ENCODE results near the gene TBC1D2B.
"Not testable (repeated sequence)": the region's sequence is repeated elsewhere in the genome, so short reads cannot be mapped to it uniquely, and the experiment has no call there.

The TBC1D2B gene

DNA sequence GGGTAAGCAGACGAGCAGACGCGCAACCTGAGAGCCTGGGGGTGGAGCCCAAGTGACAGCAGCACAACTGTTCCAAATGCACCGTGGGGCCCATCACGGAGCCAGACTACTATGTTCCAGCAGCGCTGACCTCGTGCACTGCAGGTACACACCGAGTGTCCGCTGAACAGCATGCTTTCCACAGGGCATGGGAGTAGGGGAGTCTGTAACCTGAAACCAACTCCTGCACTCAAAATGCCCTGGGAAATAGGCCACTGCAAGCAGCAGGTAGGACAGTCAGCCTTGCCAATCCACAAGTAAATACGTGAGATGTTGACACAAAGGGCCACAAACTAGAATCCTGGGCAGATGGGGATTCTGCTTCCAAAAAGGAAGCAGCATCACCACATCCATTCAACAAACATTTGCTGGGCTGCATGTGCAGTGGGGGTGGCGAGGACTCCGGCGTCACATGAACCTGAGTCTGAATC is 73.9 kb downstream of the TBC1D2B start:
- DNase-seq (ENCODE audit: low spot score) = peak; percentile 47

DNA sequence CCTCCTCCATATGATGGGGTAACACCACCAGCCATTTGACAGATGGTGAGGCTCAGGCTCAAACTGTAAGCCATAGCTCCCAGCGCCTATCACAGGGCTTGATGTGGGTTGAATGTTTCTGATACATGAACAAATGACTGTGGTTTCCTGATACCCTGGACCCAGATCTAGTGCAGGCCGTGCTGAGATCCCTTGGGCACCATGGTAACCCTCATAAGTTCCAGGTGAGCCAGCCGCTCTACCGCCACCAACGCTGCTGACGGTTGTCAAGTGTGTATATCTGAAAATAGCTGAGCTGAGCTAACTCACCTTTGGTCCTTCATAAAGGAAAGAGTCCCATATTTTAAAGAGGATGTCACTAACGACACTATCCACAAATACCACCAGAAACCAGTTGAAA is 74.5 kb downstream of the TBC1D2B start:
- DNase-seq (ENCODE audit: low spot score) = no peak

DNA sequence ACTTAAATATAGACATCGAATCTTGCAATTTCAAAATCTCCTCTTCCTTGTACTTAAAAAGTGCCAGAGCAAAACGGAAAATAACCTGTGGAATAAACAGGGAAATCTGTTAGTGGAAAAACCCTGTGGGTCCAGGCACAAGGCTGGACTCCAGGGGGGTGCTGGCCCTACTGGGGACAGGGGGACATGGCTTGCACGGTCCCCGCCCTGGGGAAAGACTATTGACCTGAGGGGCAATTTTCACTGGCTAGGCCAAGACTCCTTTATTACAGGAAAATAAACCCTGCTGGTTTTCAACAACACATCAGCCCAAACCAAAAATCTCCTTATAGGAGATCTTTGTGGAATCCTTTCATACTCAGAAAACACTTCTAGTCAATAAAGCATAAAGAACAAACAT is 75.9 kb downstream of the TBC1D2B start:
- no peak for DNase-seq (ENCODE audit: low spot score)

DNA sequence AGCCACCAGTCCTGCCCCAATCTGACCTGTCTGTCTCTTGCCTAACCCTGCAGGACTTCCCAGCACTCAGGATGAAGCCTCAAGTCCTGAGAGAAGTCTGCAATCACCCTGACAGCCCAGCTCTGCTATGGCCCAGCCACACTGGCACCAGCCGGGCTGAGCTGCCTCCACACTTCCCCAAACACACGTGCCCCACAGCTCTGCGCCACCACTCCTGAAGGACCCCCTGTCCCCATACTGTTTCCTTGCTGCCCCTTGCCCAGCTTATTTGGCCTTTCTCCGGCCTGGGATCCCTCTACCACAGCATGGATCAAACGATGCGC is 76.6 kb downstream of the TBC1D2B start:
- DNase-seq (ENCODE audit: low spot score) = no peak

DNA sequence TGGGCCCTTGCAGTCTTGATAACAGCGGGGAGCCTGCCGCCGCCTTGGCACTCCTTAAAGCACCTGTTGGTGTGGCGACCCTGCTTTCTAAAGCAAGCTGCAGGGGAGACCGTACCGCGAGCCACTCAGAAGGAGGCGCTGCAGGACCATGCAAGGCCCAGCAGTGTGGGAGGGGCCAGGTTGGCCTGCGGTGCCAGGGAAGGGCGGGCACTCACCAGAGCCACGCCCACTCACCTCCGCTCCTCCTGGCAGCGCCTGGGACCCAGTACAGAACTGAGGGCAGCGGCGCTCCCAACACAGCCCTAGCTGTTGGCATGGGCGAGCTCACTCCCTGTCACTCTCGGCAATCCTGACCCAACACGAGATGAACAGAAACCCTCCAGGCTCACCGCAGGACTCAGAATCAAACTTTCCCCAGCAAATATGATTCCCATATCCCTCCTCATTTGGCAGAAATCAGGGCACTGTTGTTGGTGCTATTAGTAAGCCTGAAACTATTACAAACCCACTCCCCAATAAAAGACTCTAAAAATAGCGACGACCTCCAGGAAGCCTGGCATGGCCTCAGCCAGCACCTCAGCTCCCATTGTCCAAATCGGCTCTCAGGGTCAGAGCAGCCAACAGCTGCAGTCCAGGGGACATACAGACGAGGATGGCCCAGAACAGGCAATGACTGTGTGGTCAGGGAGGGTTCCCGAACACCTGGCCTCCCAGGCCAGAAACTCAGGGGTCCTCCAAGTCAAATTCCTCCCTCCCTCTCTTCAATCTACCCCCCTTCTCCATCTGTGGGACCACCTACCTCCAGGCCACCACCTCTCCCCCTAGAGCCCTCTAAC is 77.2 kb downstream of the TBC1D2B start:
- peak; percentile 93 for DNase-seq (ENCODE audit: low spot score)

DNA sequence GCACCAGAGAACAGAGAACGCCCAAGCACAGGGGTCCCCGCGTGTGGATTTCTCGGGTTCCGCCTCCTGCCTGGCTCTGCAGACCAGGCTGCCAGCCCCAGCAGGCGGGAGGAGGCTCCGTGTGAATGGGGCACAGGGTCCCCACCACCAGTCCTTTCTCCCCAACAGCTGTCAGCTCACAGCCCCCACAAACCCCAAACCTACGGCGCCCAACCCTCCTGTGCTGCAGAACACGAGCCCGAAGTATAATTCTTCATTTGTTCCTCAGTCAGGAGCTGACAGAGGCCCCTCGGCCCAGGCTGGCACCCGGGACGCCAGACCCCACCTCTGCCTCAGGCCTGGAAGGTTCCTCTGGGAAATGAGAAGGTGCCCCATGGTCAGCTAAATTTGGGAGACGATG is 78.0 kb downstream of the TBC1D2B start:
- no peak for DNase-seq (ENCODE audit: low spot score)

DNA sequence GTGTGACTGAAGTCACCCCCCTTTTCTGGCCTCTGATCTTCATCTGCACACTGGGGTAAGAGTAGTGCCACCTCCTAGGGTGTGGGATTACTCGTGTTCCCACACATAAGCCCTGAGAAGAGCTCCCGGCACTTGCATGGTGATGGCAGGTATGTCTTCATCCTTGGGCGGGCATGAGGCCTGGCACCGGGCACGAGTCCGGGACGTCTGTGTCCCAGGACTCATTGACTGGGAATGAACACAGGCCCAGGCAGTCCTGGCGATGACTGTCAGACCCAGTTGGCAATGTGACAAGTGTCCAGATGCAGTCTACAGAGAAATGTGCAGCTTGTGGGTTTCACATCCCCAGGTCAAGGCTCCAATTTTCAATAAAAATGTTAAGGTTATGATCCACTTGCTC is 78.9 kb downstream of the TBC1D2B start:
- no peak for DNase-seq (ENCODE audit: low spot score)

DNA sequence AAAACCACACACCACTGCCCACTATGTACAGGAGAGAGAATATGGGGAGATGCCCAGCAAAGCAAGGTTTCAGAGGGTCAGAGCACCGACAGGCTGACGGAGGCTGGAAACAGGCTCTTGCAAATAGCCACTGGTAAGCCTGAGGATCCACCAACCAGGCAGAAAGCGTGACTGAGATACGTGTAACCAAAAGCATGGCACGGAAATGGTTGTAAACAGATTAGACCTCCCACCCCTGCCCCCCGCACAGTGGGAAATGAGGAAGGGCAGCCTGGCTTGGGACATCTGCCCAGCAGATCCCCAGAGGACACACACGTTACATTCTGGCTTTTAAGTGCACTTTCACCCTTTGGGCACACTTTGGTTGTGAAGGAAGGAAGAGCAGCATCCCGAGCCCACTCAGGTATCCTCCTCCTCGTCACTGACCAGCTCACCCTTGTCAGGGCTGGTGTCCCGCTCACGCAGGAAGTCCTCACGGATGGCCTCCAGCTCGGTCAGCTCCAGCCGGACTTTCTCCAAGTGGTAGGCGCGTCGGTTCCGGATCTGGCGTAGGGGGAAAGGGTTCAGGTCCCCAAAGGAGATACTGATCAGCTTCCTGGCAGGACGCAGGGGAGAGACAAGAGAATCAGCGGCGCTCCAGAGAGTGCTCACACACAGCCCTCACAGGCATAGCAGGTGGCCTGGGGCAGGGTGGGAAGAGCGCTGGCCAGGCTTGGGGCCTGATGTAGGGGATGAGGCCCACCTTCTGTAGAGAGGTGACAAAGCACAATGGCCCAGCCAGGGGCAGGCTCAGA is 79.6 kb downstream of the TBC1D2B start:
- not testable (repeated sequence) for DNase-seq (ENCODE audit: low spot score)

DNA sequence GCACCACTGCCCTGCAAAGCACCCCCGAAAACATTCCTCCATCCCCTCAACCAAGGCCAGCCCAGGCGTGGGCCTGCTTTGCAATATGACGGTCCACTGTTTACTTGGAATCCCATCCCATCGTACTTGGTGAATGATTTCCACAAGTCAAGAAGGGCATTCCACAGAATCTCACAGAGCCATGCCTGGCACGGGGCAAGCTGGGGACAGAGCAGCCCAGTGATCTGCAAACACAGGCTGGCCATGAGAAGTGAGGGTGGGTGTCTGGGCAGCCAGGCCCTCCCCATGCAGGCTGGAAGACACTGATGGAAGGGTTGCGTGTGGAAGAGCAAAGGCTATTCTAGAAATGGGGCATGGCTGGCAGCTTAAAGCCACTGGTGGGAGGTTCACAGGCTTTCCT is 80.3 kb downstream of the TBC1D2B start:
- not testable (repeated sequence) for DNase-seq (ENCODE audit: low spot score)

DNA sequence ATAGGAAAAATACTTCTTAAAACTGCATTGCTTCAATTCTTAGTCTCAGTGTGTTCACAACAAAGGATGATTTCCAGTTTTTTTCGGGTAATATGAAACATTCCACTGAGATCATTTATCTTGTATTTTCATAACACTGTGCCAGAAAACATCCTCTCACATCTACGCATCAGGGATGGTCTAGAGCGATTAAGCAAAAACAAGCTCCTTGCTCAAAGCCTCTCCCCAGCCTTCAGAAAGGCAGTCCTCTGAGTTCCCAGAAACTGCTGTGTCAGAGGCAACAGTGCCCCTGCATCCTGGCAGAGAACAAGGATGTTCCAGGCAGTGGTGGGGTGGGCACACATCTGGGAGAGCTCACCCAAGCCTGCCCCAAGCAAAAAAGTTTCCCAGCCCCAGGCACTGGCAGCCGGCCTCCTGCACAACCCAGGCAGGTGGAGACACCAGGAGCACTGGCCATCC is 80.8 kb downstream of the TBC1D2B start:
- DNase-seq (ENCODE audit: low spot score) = not testable (repeated sequence)

DNA sequence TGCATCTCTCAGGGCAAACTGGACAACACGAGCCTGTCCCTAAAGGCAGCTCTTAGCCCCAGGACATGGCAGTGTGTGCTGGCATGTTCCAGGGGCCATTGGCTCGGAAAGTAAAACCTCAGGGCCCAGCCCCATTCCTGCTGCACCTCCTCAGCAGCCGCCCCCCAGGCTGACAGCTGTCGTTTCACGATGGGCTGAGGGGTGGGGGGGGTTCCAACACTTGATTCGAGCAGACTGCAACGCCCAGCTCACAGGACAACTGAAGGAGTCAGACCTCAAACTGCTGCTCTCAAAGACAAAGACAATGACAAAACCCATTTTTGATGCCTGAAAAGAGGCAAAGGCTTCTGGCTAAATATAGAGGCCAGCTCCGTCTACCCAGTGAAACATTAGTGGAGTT is 81.3 kb downstream of the TBC1D2B start:
- not testable (repeated sequence) for DNase-seq (ENCODE audit: low spot score)

DNA sequence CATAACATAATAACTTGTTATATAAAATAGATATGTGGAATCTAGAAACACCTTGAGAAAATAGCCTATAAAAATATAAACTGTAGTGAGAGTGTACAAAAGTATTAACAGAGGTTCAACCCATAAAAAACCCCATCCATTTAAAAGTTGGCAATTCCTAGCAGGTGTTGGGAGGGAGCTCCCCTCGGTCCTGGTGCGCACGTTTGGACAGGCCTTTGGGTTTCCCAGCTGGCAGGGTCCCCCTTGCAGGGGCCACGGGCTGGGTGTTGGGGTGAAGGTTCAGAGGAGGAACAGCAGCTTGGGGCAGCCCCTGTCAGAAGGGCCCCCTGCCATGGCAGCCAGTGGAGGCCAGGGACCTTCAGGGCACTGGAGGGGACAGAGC is 82.0 kb downstream of the TBC1D2B start:
- DNase-seq (ENCODE audit: low spot score) = not testable (repeated sequence)

DNA sequence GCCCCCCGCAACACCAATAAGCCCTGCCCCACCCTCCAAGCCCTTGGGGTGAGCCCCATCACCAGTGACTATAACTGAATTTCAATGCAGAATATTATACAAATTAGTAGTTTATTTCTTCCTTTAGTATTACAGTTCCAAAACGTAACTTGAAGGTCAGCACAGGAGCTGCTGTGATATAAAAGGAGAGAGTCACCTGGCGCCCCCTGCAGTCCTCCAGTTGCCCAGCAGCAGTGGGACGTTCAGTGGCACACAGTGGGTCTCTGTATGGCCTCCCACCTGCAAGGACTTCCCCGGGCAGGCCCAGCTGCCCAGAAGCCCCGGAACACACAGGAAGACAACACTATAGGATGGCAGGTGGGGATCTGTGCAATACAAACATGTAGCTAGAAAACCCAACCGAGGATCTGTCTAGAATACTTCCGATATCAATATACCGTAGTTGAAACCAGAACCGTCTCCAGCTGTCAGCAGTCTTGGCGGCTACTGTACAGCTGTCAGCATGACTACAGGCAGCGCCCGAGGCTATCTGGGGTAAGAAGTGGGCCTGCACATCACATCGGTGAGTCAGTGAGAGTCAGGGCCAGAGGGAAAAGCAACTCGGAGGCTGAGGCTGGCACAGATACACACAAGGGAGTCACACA is 82.5 kb downstream of the TBC1D2B start:
- not testable (repeated sequence) for DNase-seq (ENCODE audit: low spot score)

DNA sequence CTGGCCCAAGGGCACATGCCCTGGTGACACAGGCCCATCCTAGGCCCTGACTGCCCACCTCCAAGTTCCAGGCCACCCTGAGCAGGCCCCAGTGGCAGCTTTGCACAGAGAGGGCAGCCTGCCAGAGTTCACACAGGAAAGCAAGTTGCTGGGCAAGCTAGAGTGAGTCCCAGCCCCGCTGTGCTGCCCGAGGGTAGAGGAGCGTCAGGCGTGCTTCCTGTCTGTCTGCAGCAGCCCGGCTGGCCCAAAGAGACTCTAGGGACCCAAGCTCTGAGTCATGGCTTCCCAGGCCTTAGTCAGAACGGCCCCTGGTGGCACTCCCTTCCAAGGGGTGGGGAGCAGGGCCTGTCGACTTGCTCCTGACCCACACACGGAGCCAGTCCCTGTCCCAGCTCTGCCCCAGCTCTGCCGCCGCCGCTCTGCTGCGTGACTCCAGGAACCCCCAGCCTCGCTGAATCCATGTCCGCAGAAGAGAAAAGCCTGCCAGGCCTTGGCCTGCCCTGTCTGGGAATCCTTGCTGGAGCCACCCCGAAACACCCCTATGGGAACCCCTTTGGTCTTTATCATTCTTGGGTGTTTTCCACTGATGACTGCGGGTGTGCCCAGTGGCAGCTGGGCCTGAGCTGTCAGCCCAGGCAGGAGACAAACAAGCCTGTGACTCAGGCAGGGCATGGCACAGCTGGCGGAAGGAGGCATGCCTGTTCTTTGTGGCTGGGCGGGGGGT is 83.4 kb downstream of the TBC1D2B start:
- not testable (repeated sequence) for DNase-seq (ENCODE audit: low spot score)

DNA sequence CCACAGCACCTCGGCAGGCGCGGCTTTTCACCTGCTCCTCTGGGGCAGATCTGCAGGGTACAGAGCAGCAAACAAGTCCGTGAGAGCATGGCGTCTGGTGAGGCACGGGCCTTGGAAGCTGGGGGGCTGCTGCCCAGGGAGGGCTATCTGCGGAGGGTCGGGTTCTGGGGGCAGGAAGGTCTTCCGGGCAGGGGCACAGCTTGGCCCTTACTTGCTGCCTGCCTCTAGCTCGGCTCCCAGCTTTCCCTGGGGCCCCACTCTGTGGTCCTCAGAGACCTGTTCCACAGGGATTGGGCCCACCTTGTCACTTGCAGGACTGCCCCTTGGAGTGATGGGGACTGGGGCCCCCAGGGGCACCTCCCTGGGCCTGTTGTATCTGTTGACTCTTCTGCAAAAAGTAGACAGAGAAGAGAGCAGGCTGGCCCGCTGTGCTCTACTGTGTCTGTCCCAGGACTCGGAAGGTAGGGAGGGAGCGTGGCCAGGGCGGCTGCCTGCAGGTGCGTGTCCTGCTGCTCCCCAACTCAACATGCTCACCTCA is 84.1 kb downstream of the TBC1D2B start:
- no peak for DNase-seq (ENCODE audit: low spot score)

DNA sequence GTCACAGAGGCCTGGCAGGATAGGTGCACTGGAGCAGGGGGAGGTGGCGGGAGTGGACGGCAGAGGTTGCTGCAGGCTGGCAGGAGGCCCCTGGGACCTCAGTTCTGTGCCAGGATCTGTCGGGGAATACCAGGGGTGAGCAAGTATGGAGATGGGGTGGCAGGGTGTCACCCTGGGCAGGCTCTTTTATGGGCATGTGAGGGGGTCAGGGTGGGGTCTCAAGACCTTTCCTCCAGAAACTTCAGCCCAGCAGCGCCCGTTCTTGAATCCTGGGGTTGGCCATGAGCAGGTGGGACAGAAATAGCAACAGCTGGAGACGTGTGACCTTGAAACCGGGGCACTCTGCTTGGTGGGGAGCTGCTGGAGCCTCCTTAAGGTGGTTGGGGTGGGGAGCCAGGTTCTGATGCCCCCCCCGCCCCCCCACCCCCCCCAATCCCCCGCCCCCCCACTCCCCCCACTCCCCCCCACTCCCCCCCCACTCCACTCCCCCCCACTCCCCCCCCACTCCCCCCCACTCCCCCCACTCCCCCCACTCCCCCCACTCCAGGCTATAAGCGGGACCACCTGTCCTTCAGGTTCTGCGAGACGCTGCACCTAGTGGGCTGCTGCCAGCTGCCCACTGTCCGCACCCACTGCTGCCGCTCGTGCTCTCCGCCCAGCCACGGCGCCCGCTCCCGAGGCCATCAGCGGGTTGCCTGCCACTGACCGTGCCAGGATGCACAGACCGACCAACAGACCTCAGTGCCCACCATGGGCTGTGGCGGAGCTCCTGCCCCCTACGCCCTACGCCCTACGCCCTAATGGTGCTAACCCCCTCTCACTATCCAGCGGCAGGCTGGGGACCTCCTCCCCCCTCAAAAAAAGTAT is 84.9 kb downstream of the TBC1D2B start:
- no peak for DNase-seq (ENCODE audit: low spot score)

DNA sequence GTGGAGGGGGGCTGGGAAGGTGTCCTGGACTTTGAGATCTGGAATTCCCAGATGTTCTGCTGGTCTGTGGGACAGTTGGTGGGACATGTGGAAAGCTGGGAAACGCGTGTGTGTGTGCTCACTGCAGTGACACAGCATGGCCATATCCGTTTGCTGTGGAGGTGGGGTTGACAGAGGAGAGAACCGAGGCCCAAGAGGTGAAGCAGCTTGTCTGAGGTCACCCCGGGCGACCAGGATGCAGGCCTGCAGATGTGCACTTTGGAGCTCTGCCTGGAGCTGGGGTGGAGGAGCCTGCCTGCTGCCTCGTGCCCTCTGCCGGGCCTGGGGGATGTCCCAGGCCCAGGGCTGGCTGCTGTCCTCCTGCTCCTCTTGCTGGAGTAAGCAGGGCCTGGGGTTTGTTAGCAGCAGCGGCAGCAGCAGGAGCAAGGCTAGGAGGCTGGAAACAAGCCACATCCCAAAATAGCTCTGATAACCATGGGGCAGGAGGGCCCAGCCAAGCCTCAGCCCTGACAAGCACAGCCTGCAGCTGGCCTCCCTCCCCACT is 85.8 kb downstream of the TBC1D2B start:
- DNase-seq (ENCODE audit: low spot score) = not testable (repeated sequence)

DNA sequence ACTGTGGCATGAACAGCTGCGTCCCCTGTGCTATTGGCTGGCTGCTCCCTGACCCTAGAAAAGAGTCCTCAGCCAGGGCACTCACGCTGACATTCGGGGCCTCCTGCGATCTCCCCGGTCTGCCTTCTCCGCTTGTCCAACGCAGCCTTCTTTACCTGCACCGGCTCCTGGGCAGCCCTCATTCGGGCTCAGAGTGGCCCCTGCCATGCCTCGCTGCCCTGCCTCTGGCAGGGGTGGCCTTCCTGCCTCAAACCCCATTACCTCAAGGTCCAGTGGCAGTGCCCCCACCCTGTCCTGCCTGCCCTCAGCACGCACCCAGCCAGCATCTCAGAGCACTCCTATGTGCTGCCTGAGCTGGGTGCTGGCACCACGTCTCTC is 86.5 kb downstream of the TBC1D2B start:
- no peak for DNase-seq (ENCODE audit: low spot score)

DNA sequence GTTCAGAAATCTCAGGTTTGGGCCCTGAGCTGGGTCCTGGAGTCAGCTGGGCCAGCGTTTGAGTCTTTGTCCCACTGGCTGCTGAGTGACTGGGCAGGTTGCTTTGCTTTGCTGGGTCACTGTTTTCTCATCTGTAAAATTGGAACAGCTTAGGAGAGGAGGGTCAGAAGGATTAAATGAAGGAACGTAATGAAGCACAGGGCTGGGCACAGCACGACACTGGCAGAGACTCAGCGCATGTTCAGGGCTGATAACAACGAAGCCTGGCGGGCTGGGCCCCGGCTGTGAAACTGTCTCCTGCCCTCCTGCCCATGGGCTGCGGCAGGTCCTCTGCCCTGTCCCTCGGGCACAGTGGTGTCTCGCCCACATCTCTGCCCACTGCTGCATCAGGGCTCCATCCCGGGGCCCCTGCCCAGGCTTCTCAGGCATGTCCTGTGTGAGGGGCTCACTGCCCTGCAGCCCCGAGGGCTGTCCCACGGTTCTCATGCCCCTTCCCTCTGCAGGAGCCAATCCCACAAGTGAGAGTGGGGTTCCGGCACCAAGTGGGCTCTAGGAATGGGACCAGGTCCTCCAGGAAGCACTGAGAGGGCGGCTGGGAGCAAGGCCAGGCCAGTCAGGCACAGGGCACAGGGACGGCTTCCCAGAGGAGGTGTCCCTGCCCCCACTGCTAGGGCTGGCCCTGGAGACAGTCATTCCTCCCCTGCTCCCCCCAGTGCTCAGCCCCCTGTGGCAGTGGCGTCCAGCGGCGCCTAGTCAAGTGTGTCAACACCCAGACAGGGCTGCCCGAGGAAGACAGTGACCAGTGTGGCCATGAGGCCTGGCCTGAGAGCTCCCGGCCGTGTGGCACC is 88.0 kb downstream of the TBC1D2B start:
- no peak for DNase-seq (ENCODE audit: low spot score)

Data from ecto neural progenitor cell (in vitro differentiated cells).